ENCODE results near the gene UTS2B.

The UTS2B gene

GRCh38 chr3:191269289-191270085, 60.8 kb downstream of the UTS2B start:
- DNase-seq: no peak

GRCh38 chr3:191268737-191269136, 61.6 kb downstream of the UTS2B start:
- DNase-seq: no peak

DNA sequence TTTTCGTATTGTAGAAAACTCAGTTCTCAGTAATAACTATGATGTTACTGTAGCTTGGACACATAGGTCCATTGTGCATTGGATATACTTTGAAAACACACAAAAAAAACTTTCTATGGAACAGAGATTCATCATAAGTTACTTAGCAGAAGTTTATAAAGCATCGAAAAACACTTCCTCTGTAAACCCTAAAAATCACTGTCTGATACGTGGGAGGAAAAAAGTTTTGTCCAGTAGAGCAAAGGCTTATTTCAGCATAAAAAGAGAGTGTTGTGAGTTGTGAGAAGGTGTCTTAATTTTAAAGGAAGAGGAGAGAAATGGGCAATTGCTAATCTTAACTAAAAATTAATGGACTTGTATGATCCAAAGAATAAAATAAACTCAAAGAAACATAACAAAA, 66.5 kb downstream of the UTS2B start:
- no peak for DNase-seq

DNA sequence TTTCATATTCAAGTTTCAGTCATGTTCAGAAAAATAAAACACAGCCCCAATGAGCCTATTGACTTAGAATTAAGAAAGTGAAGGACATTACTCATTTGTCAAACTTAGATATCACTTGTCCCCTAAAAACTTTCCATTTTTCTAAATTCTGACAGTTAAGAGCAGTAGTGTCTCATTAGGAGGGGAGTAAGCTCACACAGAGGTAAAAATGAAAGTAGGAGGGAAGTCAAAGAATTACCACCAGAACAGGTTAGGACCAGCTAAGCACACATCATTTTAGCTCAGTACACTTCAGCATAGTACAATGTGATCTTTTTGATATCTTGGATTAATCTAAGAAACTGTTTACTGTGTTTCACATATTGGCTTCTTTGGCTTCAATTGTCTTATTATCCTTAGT, 67.0 kb downstream of the UTS2B start:
- no peak for DNase-seq

DNA sequence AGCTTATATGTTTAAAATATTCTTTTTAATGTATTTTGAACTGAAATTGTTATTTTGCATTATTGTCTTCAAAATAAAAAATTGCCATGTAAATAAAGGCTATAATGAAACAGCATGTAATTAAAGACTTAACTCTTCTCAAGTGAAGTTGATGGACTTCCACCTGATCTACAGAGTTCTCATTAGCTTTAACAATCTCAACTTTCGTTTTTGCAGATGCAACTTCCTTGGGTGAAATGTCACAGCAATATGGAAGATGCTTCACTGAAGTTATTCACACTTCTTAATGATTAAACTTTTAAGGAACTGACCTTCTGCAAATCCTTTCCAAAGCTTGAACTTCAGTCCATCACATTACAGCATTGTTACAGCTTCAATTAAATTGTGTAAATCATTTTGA, 67.7 kb downstream of the UTS2B start:
- no peak for DNase-seq

DNA sequence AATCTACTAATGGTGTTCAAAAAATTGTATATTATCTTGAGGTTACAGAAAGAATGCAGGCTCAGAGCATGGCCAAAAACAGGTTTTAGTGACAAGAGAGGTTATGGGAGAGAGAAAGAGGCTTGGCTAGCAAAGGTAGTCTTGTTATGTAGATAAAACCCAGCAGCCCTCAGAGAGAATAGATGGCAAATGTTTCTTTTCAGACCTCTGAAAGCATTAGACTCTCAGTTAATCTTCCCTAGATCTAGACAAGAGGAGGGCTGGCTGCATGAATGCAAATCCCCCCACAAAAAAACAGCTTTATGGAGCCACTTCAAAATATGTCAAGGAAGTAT, 69.1 kb downstream of the UTS2B start:
- no peak for DNase-seq

DNA sequence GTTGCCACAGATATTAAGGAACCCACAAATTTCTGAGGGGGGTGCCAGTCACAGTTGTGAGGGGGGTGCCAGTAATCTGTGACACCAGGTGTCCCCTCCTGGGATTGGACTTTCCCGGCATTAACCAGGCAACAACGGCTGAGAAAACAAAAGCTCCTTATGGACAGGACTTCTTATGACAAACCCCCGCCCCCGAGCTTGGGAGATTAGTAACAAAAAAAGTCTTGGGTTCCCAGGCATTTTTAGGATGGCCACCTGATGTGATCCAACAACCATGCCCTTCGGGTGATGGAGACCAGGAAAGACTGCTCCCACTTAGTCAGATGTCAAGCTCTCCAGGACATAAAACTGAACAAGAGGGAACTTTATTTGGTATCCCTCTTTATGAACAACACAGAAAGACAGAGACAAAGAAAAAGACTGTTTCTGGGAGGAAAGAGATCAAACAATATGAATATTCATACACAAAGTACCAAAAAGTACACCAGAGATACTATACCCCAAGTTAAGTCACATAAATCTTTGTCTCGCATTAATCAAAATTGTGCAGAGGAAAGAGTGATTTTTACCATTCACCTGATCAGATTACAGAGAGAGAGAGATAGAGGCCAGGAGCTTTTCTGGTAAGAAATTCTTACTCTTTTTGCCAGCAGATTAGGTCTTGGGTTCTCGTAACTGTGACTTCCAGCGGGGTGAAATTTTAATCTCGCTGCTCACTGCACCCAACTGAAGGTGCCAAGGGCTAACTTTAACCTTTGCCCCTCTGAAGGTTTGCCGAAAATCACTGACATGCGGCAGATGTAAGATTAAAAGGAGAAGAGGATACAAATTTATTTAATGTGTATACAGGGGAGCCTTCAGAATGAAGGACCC, 69.7 kb downstream of the UTS2B start:
- DNase-seq: no peak

DNA sequence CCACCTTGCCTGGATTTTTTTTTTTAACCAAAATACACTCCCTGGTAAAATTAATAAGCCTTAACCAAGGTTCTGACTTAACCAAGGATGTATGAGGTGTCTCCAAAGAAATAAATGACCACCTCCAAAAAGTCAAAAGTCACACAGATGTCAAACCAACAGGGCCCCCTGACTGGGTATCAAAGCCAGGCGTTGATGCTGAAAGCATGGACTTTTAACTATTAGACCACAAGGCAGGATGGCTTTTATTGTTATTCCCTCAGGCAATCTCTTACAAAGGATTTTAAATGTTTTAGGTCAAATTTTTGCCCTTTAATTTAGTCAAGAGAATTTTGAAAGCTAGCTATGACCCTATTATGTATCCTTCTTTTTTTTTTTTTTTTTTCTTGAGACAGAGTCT, 70.8 kb downstream of the UTS2B start:
- DNase-seq: no peak

- DNase-seq: no peak
Measured at GRCh38 chr3:191257286-191257685, 73.0 kb downstream of the UTS2B start.

DNA sequence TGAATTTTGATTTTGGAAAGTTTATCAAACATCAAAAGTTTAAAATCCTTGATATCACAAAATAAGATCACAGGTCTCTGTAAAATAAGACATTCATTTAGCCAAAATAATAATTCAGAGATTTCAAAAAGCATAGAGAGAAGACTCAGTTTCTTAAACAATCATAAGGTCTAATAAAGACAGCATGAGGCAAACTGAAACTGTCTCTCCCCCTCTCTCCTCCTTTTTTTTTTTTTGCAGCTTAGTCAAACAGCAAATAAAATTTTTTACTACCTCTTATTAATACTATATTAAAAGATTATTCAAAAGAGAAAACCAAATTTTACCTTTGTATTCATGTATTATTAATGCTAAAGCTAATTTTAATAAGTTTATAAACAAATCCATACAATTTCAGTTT, 73.9 kb downstream of the UTS2B start:
- DNase-seq: no peak

- no peak for DNase-seq
Measured at GRCh38 chr3:191255156-191255555, 75.2 kb downstream of the UTS2B start.

DNA sequence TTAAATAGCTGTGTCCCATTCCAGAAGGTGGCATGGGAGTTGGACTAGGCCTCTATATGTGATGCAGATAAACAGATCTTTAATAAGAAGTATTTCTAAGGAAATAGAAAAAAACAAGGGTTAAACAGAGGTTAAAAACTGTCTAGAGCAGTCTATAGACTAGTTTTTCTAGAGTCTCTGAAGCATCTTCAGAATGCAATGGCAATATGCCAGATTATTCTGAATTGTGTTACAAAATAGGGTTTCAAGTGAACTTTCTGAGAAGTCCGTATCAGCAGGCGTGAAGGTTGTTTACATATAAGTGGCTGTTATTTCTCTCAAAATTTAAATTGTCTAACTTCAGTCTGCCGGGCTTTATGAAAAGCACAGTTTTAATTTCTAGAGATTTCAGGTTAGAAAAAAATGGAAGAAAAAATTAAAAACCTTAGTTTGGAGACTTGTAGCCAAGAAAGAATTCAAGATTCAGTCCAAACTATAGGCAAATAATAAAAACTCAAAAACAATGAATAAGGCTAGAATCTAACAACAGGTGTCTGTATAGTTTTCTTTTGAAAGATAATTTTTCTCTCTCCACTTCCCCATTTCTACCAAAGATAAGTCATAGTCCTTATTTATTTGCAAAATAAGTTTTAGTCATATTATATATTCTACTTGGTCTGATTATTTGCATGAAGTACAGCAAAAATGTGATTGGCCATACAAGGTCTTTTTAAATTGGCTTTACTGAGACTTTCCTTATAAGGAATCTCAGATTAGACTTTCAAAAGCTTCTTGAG, 76.0 kb downstream of the UTS2B start:
- no peak for DNase-seq

DNA sequence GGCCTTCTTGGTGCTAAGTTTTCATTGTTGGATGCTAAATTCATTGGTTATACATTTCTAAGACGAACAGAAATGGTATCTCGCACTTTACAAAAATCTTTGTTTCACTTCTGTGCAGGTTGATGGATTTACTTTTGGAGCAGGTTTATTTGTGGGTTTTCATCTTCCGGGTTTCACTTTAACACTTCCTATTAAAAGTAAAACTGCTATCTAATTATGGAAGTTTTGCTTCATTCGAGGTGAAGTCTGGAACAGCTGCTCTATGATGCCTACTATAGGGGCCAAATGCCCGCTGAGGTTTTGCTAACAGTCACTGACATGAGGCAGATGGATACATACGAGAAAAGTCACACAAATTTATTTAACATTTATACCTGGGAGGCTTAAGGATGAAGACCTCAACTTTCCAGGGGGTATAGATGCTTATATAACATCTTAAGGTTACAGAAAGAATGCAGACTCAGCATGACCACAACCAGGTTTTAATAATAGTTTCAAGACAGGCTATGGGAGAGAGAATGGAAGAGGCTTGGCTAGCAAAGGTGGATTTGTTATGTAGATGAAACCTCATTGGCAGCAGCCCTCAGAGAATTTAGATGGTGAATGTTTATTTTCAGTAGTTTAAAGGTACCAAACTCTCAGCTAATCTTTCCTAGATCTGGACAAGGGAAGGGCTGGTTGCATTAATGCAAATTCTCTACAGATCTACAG, 77.1 kb downstream of the UTS2B start:
- no peak for DNase-seq

DNA sequence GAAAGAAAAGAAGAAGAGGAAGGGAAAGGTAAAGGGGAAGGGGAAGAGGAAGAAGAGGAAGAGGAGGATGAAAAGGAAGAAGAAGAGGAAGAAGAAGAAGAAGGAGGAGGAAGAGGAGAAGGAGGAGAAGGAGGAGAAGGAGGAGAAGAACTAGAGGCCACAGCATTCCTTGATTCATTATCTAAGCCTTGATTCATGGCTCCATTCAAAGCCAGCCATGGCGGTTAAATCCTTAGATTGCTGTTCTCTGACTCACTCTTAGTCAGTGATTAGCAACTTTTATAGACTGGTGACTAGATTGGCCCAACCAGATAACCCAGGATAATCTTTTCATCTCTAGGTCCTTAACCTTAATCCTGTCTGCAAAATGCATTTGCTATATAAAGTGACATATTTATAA, 83.7 kb downstream of the UTS2B start:
- DNase-seq: no peak

- DNase-seq: peak; percentile 46
Measured at GRCh38 chr3:191246034-191246433, 84.3 kb downstream of the UTS2B start.

DNA sequence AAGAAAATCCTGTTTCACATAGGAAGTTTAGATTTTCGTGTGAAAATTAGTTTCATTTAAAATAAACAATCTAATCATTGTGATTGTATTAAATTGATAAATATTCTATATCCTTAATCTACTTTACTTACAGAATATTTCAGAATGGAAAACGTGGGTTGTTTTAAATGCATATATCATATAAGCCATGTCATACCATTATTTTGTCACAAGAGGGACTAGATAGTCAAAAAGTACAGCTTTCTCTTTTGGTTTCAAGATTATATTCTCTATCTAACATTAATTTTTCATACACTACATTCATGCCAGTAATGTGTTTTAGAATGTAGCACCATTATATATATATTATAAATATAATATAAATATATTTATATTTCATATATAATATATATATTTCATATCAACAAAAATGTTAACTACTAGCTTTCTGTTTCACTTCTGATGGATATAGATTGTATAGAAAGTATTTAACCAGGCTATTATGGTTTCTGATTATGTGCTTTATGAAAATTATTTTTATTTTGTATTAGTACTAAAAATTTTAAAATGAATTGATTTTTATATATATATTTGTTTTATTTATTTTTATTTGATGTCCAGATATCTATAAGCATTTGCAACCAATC, 86.0 kb downstream of the UTS2B start:
- peak; percentile 48 for DNase-seq

GRCh38 chr3:191240486-191240885, 89.8 kb downstream of the UTS2B start:
- DNase-seq: no peak

- DNase-seq: no peak
Measured at GRCh38 chr3:191239407-191240031, 90.8 kb downstream of the UTS2B start.

DNA sequence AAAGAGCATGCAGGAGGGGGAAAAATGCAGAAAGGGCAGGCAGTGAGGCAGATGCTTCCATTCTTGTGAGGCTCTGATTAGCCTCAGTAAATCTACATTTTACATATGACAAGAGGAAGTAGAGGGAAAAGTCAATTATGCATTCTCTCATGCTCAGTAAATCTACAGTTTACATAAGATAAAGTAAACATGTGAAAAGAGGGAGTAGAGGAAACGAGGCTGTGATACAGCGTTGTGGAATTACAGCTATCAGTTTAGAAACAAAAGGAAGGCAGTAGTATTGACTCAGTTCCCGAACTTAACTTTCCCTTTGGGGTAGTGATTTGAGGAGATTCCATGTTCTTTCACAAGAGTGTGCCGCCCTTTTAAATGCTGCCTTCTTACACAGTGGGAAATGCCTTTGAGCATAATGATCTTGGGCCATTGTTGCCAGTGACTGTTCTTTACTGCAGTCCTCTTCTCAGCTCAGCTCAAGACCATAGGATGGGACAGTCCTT, 92.0 kb downstream of the UTS2B start:
- DNase-seq: no peak

- DNase-seq: no peak
Measured at GRCh38 chr3:191237047-191237882, 93.1 kb downstream of the UTS2B start.

GRCh38 chr3:191236646-191237045, 93.7 kb downstream of the UTS2B start:
- DNase-seq: no peak

All from hematopoietic multipotent progenitor cell treated with erythropoietin and hydrocortisone succinate and interleukin-3 and kit ligand, for 6 days (in vitro differentiated cells).